ENCODE measurements around the gene SPRED3. TPM values are rescaled to one million over a fixed set of nuclear protein-coding genes. Genes with fewer than 3 reads are reported as not detected.

Gene SPRED3
- 0.23 TPM for total RNA-seq

GRCh38 chr19:38388349-38389100 lies at the start of gene SPRED3:
Gene SPRED3 (plus strand): TSS chr19:38388697. CDS start chr19:38390303, 1,606 bp downstream.

GRCh38 chr19:38374332-38375097 lies 14.0 kb upstream of the SPRED3 start, which contains the start of gene PSMD8:
Gene PSMD8 (plus strand): TSS chr19:38374571. CDS start chr19:38374602, 31 bp downstream.

GRCh38 chr19:38387550-38388348 lies 748 bp upstream of the SPRED3 start, which contains the start of gene GGN:
Gene GGN (minus strand): TSS chr19:38388034. CDS start chr19:38387261, 773 bp downstream.

GRCh38 chr19:38402967-38403674 lies 14.6 kb downstream of the SPRED3 start, which contains the start of gene FAM98C:
Gene FAM98C (plus strand): TSS chr19:38403093. CDS start chr19:38403154, 61 bp downstream.

GRCh38 chr19:38425810-38426466 lies 37.4 kb downstream of the SPRED3 start, which contains the start of gene RASGRP4:
Gene RASGRP4 (minus strand): TSS chr19:38426219. CDS start chr19:38426091, 128 bp downstream.

GRCh38 chr19:38433268-38433733 lies 44.8 kb downstream of the SPRED3 start, which contains the start of gene RYR1:
Gene RYR1 (plus strand): TSS chr19:38433691. CDS start chr19:38433830, 139 bp downstream.

Other genes with a start within 250 kb of the SPRED3 start
- gene DPF1, start 164.5 kb upstream of the SPRED3 start, total RNA-seq, result 0.64 TPM
- 15.4 TPM for gene PPP1R14A, start 132.3 kb upstream of the SPRED3 start, total RNA-seq
- gene SPINT2, start 124.1 kb upstream of the SPRED3 start, total RNA-seq, result 172 TPM
- 6.8 TPM for gene C19orf33, start 84.4 kb upstream of the SPRED3 start, total RNA-seq
- 40.6 TPM for gene YIF1B, start 72.8 kb upstream of the SPRED3 start, total RNA-seq
- 2.9 TPM for gene KCNK6, start 68.9 kb upstream of the SPRED3 start, total RNA-seq
- gene CATSPERG, start 52.9 kb upstream of the SPRED3 start, total RNA-seq, result 7.4 TPM
- 214 TPM for gene PSMD8, start 14.1 kb upstream of the SPRED3 start, total RNA-seq
- gene GGN, start 663 bp upstream of the SPRED3 start, total RNA-seq, result 0.18 TPM
- gene FAM98C, start 14.4 kb downstream of the SPRED3 start, total RNA-seq, result 13.9 TPM
- gene RASGRP4, start 37.5 kb downstream of the SPRED3 start, total RNA-seq, result 2.7 TPM
- gene RYR1, start 45.0 kb downstream of the SPRED3 start, total RNA-seq, result 107 TPM
- 2.7 TPM for gene MAP4K1, start 229.3 kb downstream of the SPRED3 start, total RNA-seq
- gene EIF3K, start 230.5 kb downstream of the SPRED3 start, total RNA-seq, result 268 TPM

Data from metanephros (tissue), 1 donor.